Mucosa of rectum (tissue), 2 donors: ENCODE measurements around the gene OGN.
"Not testable (repeated sequence)": the region's sequence is repeated elsewhere in the genome, so short reads cannot be mapped to it uniquely, and the experiment has no call there.

Source experiments
- H3K27ac ChIP-seq, 2 donors: one replicate each; pipeline ENCODE4 v1.7.0; 2013; ENCODE audit warnings: inconsistent platforms in 2 of 2, low read depth in 2 of 2, low read length in 2 of 2
- H3K27me3 ChIP-seq, 2 donors: one replicate each; pipeline ENCODE4 v1.7.0; 2013; ENCODE audit warnings: low read length in 2 of 2; ENCODE audit not compliant: control insufficient read depth in 2 of 2, insufficient read depth in 2 of 2
- H3K36me3 ChIP-seq, 2 donors: one replicate each; pipeline ENCODE4 v1.7.0; 2013; ENCODE audit warnings: low read length in 2 of 2; ENCODE audit not compliant: control insufficient read depth in 2 of 2, insufficient read depth in 2 of 2
- H3K4me1 ChIP-seq, 2 donors: one replicate each; pipeline ENCODE4 v1.7.0; 2013; ENCODE audit warnings: low read length in 2 of 2, mild to moderate bottlenecking in 1 of 2; ENCODE audit not compliant: control insufficient read depth in 2 of 2, insufficient read depth in 2 of 2
- H3K4me3 ChIP-seq, 2 donors: one replicate each; pipeline ENCODE4 v1.7.0; 2013; ENCODE audit warnings: low read length in 2 of 2
- H3K9ac ChIP-seq, 2 donors: one replicate each; pipeline ENCODE4 v1.7.0; 2013; ENCODE audit warnings: low read length in 2 of 2, low read depth in 1 of 2, mild to moderate bottlenecking in 1 of 2
- H3K9me3 ChIP-seq, 2 donors: one replicate each; pipeline ENCODE4 v1.7.0; 2013; ENCODE audit warnings: low read length in 2 of 2; ENCODE audit not compliant: control insufficient read depth in 2 of 2
- donor health status: healthy.
- donor health status: Normal muscosa, but diverticular disease.

Gene OGN

GRCh38 chr9:92429836-92430235 lies 25.5 kb upstream of the OGN start:
- no peaks in the 10 kb centered on the region for H3K27me3 ChIP-seq
- H3K36me3 ChIP-seq: no peaks in the 10 kb centered on the region
- H3K4me3 ChIP-seq: no peak overlapping the region
- H3K4me1 ChIP-seq: peaks cover 0 to 2% of the 10 kb centered on the region in 2 donors
- H3K9me3 ChIP-seq: no peaks in the 10 kb centered on the region
- H3K9ac ChIP-seq: no peak overlapping the region
- no peak overlapping the region for H3K27ac ChIP-seq

DNA sequence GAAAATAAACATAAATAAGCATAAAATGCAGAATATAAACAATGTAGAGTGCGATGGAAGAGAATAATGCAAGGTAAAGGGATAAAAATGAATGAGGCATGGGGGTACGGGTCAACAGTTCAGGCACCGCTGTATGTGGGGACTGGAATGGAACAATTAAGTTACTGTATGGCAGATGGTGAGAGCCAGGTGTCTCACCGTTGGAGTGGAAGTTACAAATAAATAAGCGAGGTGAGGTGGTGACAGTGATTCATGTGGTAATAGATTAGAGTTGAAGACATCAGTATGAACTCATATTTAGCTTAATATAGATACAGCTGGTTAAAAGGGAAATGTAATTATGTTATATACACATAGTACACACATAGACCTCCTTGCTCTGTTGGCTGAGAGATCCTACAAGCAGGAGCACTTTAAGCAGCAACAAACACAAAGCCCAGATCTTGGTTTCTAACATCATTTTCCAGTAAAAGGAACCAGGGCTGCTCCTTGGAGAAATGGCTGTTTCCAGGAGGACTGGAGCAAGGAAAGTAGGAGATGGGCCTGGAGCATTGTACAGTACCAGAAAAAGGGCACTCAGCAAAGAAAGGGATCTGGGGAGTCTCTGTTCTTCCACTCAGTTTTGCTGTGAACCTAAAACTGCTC lies 22.2 kb upstream of the OGN start:
- no peak overlapping the region for H3K4me3 ChIP-seq
- H3K27me3 ChIP-seq: no peaks in the 10 kb centered on the region
- H3K27ac ChIP-seq: no peak overlapping the region
- H3K9ac ChIP-seq: no peak overlapping the region
- no peaks in the 10 kb centered on the region for H3K9me3 ChIP-seq
- no peaks in the 10 kb centered on the region for H3K36me3 ChIP-seq
- peaks cover 0 to 2% of the 10 kb centered on the region in 2 donors for H3K4me1 ChIP-seq

DNA sequence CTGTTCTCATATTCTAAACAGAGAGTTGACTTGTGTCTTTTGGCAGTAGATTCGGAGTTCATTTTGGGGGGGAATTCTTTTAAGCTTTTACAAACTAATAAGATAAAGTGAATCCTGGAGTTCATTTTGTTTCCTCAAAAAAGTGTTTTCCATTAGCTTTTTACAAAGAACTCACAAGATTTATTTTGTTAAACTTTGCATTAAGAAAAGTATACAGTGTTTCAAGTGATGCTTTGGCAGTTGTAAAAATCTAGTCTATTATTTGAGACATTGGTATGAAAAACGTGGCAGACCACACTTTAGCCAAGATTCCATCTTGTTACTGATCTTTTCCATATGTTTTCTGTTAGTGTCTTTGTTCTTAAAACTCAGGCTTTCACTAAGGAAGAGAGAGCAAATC lies 21.1 kb upstream of the OGN start:
- H3K9ac ChIP-seq: no peak overlapping the region
- H3K27me3 ChIP-seq: no peaks in the 10 kb centered on the region
- peak overlapping the region in 1 of 2 donors; percentile 22 for H3K27ac ChIP-seq
- no peak overlapping the region for H3K4me3 ChIP-seq
- no peaks in the 10 kb centered on the region for H3K36me3 ChIP-seq
- H3K9me3 ChIP-seq: no peaks in the 10 kb centered on the region
- peaks cover 0 to 2% of the 10 kb centered on the region in 2 donors for H3K4me1 ChIP-seq

DNA sequence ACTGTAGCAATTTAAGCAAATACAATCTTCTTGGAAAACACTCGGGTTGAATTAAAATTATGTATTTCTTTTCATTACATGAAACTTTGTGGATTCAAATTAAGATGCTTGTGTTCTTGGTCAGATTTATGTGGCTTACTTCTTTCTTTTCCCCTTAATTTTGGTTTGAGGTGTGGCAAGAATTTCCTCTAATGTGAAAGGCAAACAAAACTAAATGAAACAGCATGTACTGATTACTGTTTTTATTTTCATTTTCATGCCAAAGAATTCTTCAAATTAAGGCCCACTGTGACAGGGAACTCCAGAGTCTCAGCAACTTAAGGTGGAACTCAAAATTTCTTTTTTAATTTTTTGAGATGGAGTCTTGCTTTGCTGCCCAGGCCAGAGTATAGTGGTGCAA lies 20.0 kb upstream of the OGN start, which contains the start of gene OMD:
Gene OMD (minus strand): TSS at position 132 of the 400 bp plus-strand sequence. CDS start 6,913 bp downstream, outside the sequence.
- no peaks in the 10 kb centered on the region for H3K27me3 ChIP-seq
- no peak within 1 kb of the TSS for H3K27ac ChIP-seq
- H3K4me1 ChIP-seq: peaks cover 0 to 2% of the 10 kb centered on the region in 2 donors
- H3K4me3 ChIP-seq: no peak within 1 kb of the TSS
- H3K36me3 ChIP-seq: no peaks in the 10 kb centered on the region
- H3K9ac ChIP-seq: no peak within 1 kb of the TSS
- no peaks in the 10 kb centered on the region for H3K9me3 ChIP-seq

- no peaks in the 10 kb centered on the region for H3K27me3 ChIP-seq
- H3K27ac ChIP-seq: no peak overlapping the region
- peaks cover 0 to 2% of the 10 kb centered on the region in 2 donors for H3K4me1 ChIP-seq
- no peak overlapping the region for H3K9ac ChIP-seq
- no peak overlapping the region for H3K4me3 ChIP-seq
- H3K9me3 ChIP-seq: no peaks in the 10 kb centered on the region
- H3K36me3 ChIP-seq: no peaks in the 10 kb centered on the region
Observed at GRCh38 chr9:92423612-92424011, 19.2 kb upstream of the OGN start.

DNA sequence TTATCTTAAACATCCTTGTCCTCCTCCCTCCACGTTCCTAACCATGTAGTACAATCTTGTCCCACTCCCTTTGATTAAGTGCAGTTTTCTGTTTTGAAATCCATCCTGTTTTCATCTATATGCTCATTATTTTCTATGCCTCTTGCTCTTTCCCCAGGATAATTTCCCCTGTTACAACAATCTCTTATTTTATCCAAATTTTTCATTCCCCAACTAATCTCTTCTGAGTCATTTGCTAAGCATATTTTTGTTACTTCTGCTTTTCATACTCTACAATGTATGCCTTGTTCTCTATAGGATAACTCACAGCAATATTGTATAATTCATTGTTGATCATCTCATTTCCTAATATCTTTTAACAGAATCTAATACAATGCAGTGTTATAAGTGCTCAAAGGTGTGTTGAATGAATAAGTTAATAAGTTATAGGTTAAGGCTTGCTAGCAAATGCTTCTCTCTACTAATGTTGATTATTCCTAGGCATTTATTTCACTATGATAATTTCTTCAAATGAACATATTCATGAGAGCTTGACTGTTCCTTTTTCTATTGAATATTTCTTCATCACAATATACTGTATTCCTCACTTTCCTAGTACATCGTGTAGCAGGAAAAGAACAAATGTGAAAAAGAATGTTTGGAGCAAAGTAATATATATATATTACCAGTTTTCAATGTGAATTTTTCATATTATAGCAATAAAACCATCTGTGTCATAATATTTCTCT lies 18.4 kb upstream of the OGN start:
- no peak overlapping the region for H3K9ac ChIP-seq
- no peak overlapping the region for H3K4me3 ChIP-seq
- H3K27me3 ChIP-seq: no peaks in the 10 kb centered on the region
- no peak overlapping the region for H3K27ac ChIP-seq
- H3K36me3 ChIP-seq: no peaks in the 10 kb centered on the region
- H3K4me1 ChIP-seq: peaks cover 0 to 2% of the 10 kb centered on the region in 2 donors
- H3K9me3 ChIP-seq: no peaks in the 10 kb centered on the region

DNA sequence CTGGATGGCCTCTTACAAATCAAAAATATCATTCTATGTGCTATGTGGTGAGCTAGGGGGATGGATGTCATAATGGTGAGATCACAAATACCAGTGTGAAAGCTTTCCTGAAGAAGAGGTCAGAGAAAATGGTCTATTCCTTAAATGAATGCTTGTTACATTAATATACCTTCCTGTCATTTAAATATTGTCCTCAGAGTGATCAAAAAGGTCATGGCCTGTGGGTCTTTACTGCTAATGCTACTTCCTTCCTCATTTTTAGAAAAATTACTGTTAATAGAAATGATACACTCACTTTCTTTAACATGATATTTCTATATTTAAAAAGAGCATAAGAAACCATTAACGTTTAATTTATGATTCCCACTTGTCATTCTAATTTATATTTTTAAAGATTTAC lies 10.2 kb upstream of the OGN start:
- H3K27me3 ChIP-seq: no peaks in the 10 kb centered on the region
- no peak overlapping the region for H3K27ac ChIP-seq
- H3K4me3 ChIP-seq: no peak overlapping the region
- no peaks in the 10 kb centered on the region for H3K9me3 ChIP-seq
- no peak overlapping the region for H3K9ac ChIP-seq
- no peaks in the 10 kb centered on the region for H3K4me1 ChIP-seq
- H3K36me3 ChIP-seq: no peaks in the 10 kb centered on the region

GRCh38 chr9:92411157-92411556 lies 6.8 kb upstream of the OGN start:
- H3K27me3 ChIP-seq, H3K9ac ChIP-seq, H3K36me3 ChIP-seq, H3K4me3 ChIP-seq, H3K9me3 ChIP-seq, H3K27ac ChIP-seq, H3K4me1 ChIP-seq: not testable (repeated sequence)

DNA sequence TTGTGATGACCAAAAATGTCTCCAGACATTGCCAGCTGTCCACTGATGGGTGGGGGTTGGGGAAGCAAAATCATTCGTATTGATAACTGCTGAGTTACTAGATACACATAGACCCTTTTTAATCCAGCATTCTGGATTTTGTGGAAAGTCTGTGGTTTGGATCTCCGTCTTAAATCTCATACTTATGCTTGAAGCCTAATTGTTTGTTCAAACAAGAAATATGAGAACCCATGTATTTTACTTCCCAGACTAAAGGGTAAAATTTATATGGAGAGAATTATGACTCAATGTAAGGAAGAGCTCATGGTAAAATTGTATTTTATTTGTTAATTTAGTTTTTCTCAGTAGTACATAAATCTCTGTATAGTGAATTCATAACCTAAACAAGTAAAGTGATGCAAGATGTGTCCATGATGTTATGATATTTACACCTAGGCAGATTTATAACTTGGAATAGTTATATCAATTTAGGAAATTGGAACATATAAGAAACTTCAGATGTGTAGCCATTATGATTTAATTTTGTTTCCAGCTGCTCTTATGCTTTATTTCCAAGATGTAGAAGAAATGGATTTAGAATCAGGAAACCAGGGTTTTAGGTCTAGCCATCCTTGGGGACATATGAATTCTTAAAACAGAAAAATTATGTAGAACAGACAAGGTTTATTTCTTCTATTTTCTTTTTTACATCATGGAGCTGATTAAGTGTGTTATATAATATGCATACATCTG lies 4.5 kb upstream of the OGN start:
- H3K27me3 ChIP-seq: no peaks in the 10 kb centered on the region
- H3K4me1 ChIP-seq: peaks cover 7 to 12% of the 10 kb centered on the region in 2 donors
- no peak overlapping the region for H3K4me3 ChIP-seq
- no peak overlapping the region for H3K27ac ChIP-seq
- H3K9ac ChIP-seq: no peak overlapping the region
- no peaks in the 10 kb centered on the region for H3K9me3 ChIP-seq
- no peaks in the 10 kb centered on the region for H3K36me3 ChIP-seq

GRCh38 chr9:92407818-92408217 lies 3.4 kb upstream of the OGN start:
- Histone ChIP-seq H3K27me3 (no peaks in the 10 kb centered on the region), H3K9me3 (no peaks in the 10 kb centered on the region), H3K4me3 (no peak overlapping the region), H3K27ac (no peak overlapping the region), H3K36me3 (no peaks in the 10 kb centered on the region), H3K4me1 (peaks cover 7 to 12% of the 10 kb centered on the region in 2 donors), H3K9ac (no peak overlapping the region)
